Calu3 (cell line): ENCODE measurements around the gene DUSP23. TPM values are rescaled to one million over a fixed set of nuclear protein-coding genes. Genes with fewer than 3 reads are reported as not detected.

Source experiments
- Bru-seq: library from RNA; stranded (reverse); fragments of 400-500 nt; gene quantifications from one replicate; lab custom pipeline; 2021; lab: Mats Ljungman, UMichigan
- BruChase-seq, 2 experiments: library from RNA; stranded (reverse); fragments of 400-500 nt; gene quantifications; one replicate each; lab custom pipeline; 2021; lab: Mats Ljungman, UMichigan
- BruUV-seq: library from RNA; stranded (reverse); fragments of 400-500 nt; replicated peaks from 2 replicates; lab custom pipeline; 2021; lab: Mats Ljungman, UMichigan
- CTCF ChIA-PET: fragments of 300-600 bp; sonication (Branson Sonifier 250); formaldehyde crosslinking; loops from one replicate; lab custom pipeline; 2022; ENCODE audit warnings: antibody characterized with exemption; lab: Charles Lee
- DNase-seq: peaks from one replicate; pipeline ENCODE4 v3.0.0; 2022
- H3K27ac Mint-ChIP-seq: one replicate; pipeline ENCODE4 v1.8.0; 2022; ENCODE audit warnings: mixed read lengths; ENCODE audit not compliant: unreplicated experiment
- H3K27me3 Mint-ChIP-seq: one replicate; pipeline ENCODE4 v1.8.0; 2022; ENCODE audit warnings: mixed read lengths; ENCODE audit not compliant: unreplicated experiment
- H3K36me3 Mint-ChIP-seq: one replicate; pipeline ENCODE4 v1.8.0; 2022; ENCODE audit warnings: mild to moderate bottlenecking, moderate library complexity, mixed read lengths; ENCODE audit not compliant: insufficient read depth, unreplicated experiment
- H3K4me1 Mint-ChIP-seq: one replicate; pipeline ENCODE4 v1.8.0; 2022; ENCODE audit warnings: mild to moderate bottlenecking, low read depth, mixed read lengths; ENCODE audit not compliant: unreplicated experiment
- H3K4me3 Mint-ChIP-seq: one replicate; pipeline ENCODE4 v1.8.0; 2022; ENCODE audit warnings: mild to moderate bottlenecking, low read depth, moderate library complexity, mixed read lengths; ENCODE audit not compliant: unreplicated experiment
- H3K9me3 Mint-ChIP-seq: one replicate; pipeline ENCODE4 v1.8.0; 2022; ENCODE audit warnings: low read depth, mixed read lengths; ENCODE audit not compliant: unreplicated experiment
- CTCF ChIP-seq: fragments of 200-600 bp; IDR thresholded peaks from one replicate; pipeline ENCODE4 v1.8.0; 2022; ENCODE audit warnings: antibody characterized with exemption; ENCODE audit not compliant: unreplicated experiment
- intact Hi-C: fragments of 100-400 bp; cut with micrococcal nuclease; formaldehyde crosslinking; loops from one replicate; pipeline ENCODE4 v1.10.0; 2022; ENCODE audit not compliant: unreplicated experiment
- long read RNA-seq: library from polyadenylated mRNA; stranded (forward); transcript quantifications from one replicate; pipeline ENCODE4 v2.0.0, GENCODE V29; 2022
- total RNA-seq: library from RNA; stranded (reverse); gene quantifications from 2 replicates; pipeline ENCODE4 v1.2.3, GENCODE V29; 2022

DUSP23 gene
- total RNA-seq (5.7 and 10.6 TPM in 2 replicates), Bru-seq, nascent RNA (percentile 47 among the genes with signal in this experiment), BruChase-seq, experiment 1, labeled RNA remaining after a 6-hour chase (percentile 61 among the genes with signal in this experiment), BruChase-seq, experiment 2, labeled RNA remaining after a 2-hour chase (percentile 49 among the genes with signal in this experiment)
- long read RNA-seq, transcript DUSP23-202 (3 exons, 694 nt) = minor isoform, 11 of 28 reads
- long read RNA-seq, transcript DUSP23-201 (2 exons, 756 nt) = major isoform, 16 of 28 reads
- long read RNA-seq, partial matches to known transcripts = 0 of 28 reads
- long read RNA-seq, other reads (novel, unspliced or antisense) = 1 of 28 reads

- H3K27ac Mint-ChIP-seq = no peak within 1 kb of the TSS
- intact Hi-C loops = no loop called here
- DNase-seq = peak; percentile 85
- BruUV-seq = no TSS peak
- H3K4me1 Mint-ChIP-seq = no peaks in the 10 kb centered on the region
- TF ChIP-seq CTCF = peak; percentile 24
- H3K36me3 Mint-ChIP-seq = peaks cover 5% of the 10 kb centered on the region
- H3K4me3 Mint-ChIP-seq = peak within 1 kb of the TSS; percentile 62
- H3K27me3 Mint-ChIP-seq = peaks cover 21% of the 10 kb centered on the region
- no peaks in the 10 kb centered on the region for H3K9me3 Mint-ChIP-seq
- CTCF ChIA-PET = interaction anchor here (0.9 to 1.0 kb wide), 4 partner anchors 9 to 144 kb away, joined by 3 to 5 read pairs (median 4); partner anchors contain the start of gene TAGLN2
Observed at GRCh38 chr1:159780583-159781582, at the start of gene DUSP23. TSS of gene DUSP23 (plus strand) at chr1:159780962. CDS start at chr1:159781101, 139 bp downstream.

- H3K27ac Mint-ChIP-seq = no peak overlapping the region
Observed at GRCh38 chr1:159737238-159737916, 43.4 kb upstream of the DUSP23 start.

GRCh38 chr1:159743651-159744410, 36.9 kb upstream of the DUSP23 start:
- Mint-ChIP-seq H3K9me3 (no peaks in the 10 kb centered on the region), H3K27me3 (no peaks in the 10 kb centered on the region), H3K27ac (no peak overlapping the region), H3K36me3 (no peaks in the 10 kb centered on the region), H3K4me3 (no peak overlapping the region), H3K4me1 (no peaks in the 10 kb centered on the region)
- BruUV-seq = no TSS peak
- CTCF ChIA-PET = no interaction called here
- no peak for TF ChIP-seq CTCF
- DNase-seq = no peak
- intact Hi-C loops = no loop called here

More at GRCh38 chr1:159737238-159737916, 43.4 kb upstream of the DUSP23 start:
- intact Hi-C loops = no loop called here
- peaks cover 9% of the 10 kb centered on the region for H3K9me3 Mint-ChIP-seq
- no peak for TF ChIP-seq CTCF
- H3K27me3 Mint-ChIP-seq = peaks cover 11% of the 10 kb centered on the region
- DNase-seq = no peak
- H3K4me3 Mint-ChIP-seq = no peak overlapping the region
- H3K36me3 Mint-ChIP-seq = no peaks in the 10 kb centered on the region
- no TSS peak for BruUV-seq
- H3K4me1 Mint-ChIP-seq = no peaks in the 10 kb centered on the region
- CTCF ChIA-PET = no interaction called here
